Measurements from ENCODE around the gene EPN3. TPM values are rescaled to one million over a fixed set of nuclear protein-coding genes. Genes with fewer than 3 reads are reported as not detected.

The EPN3 gene
- total RNA-seq, 1 donor from 2014 or later = 9.1 TPM

DNA sequence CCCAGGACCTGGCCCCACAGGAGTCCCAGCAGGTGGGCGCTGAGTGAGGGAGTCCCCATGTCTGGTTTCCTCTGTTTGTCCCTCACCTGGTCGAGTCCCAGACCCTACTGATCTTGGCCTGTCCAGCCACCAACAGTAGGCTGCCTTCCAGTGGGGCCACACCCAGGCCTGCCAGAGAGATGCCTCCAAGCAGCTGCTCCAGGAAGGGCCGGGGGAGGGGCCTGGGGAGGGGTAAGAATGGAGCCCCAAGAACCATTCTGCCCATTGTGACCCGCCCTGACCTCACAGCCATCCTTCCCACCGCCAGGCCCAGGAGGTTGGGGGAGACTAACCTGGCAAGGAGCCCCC, 15.2 kb downstream of the EPN3 start:
- TF ChIP-seq, protein P1, sequence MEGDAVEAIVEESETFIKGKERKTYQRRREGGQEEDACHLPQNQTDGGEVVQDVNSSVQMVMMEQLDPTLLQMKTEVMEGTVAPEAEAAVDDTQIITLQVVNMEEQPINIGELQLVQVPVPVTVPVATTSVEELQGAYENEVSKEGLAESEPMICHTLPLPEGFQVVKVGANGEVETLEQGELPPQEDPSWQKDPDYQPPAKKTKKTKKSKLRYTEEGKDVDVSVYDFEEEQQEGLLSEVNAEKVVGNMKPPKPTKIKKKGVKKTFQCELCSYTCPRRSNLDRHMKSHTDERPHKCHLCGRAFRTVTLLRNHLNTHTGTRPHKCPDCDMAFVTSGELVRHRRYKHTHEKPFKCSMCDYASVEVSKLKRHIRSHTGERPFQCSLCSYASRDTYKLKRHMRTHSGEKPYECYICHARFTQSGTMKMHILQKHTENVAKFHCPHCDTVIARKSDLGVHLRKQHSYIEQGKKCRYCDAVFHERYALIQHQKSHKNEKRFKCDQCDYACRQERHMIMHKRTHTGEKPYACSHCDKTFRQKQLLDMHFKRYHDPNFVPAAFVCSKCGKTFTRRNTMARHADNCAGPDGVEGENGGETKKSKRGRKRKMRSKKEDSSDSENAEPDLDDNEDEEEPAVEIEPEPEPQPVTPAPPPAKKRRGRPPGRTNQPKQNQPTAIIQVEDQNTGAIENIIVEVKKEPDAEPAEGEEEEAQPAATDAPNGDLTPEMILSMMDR (IDR thresholded peaks at IDR 0.05; ENCODE audit: unreplicated experiment) = no peak
- H3K9me3 Mint-ChIP-seq (ENCODE audit: low read depth) = no peaks in the 10 kb centered on the region
- no peaks in the 10 kb centered on the region for H3K27me3 Mint-ChIP-seq
- H3K4me3 Mint-ChIP-seq (ENCODE audit: low read depth) = peak overlapping the region; percentile 71
- H3K27ac Mint-ChIP-seq = no peak overlapping the region
- no peak for DNase-seq (ENCODE audit: low spot score, unreplicated experiment)
- peaks cover 20% of the 10 kb centered on the region for H3K4me1 Mint-ChIP-seq (ENCODE audit: low read depth)
- H3K36me3 Mint-ChIP-seq (ENCODE audit: insufficient read depth) = no peaks in the 10 kb centered on the region

DNA sequence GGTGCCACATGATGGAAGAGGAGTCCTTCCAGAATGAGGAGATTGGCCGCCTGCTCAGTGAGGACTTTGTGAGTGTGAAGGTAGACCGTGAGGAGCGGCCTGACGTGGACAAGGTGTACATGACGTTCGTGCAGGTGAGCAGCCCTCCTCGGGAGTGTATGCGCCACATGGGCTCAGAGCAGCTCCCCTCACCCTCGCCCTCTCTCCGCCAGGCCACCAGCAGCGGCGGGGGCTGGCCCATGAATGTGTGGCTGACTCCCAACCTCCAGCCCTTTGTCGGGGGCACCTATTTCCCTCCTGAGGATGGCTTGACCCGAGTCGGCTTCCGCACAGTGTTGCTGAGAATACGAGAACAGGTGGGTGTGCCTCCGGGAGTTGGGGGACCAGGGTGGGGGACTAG, 16.3 kb downstream of the EPN3 start:
- Mint-ChIP-seq H3K27me3 (no peaks in the 10 kb centered on the region), H3K9me3 (ENCODE audit: low read depth) (no peaks in the 10 kb centered on the region), H3K36me3 (ENCODE audit: insufficient read depth) (peaks cover 2% of the 10 kb centered on the region), H3K4me3 (ENCODE audit: low read depth) (no peak overlapping the region), H3K4me1 (ENCODE audit: low read depth) (peaks cover 9% of the 10 kb centered on the region), H3K27ac (no peak overlapping the region)
- DNase-seq (ENCODE audit: low spot score, unreplicated experiment) = no peak
- TF ChIP-seq, protein P1 (IDR thresholded peaks at IDR 0.05; ENCODE audit: unreplicated experiment) = no peak

DNA sequence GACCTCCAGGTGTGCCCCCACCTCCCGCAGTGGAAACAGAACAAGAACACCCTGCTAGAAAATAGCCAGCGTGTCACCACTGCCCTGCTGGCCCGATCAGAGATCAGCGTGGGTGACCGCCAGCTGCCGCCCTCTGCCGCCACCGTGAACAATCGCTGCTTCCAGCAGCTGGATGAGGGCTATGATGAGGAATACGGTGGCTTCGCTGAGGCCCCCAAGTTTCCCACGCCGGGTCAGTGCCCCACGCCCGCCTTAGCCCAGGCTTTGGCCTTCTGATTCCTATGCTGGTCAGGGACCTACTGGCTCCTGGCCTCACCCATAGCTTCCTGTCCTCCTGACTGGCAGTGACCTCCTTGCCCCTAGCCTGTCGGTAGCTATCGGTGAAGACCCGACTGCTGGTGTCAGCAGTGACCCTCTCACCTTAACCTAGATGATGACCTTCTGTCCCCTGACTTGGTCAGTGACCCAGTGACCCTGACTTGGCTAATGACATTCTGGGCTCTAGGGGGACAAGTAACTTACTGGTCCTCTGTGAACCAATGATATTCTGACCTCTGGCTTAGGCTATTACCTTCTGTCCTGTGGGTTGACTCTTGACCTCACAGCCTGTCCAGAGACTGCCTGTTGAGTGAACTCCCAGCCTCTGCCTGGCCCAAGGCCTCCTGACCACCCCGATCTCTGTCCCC, 16.9 kb downstream of the EPN3 start:
- H3K4me1 Mint-ChIP-seq (ENCODE audit: low read depth) = peaks cover 3% of the 10 kb centered on the region
- H3K36me3 Mint-ChIP-seq (ENCODE audit: insufficient read depth) = peaks cover 2% of the 10 kb centered on the region
- H3K27ac Mint-ChIP-seq = no peak overlapping the region
- no peak for DNase-seq (ENCODE audit: low spot score, unreplicated experiment)
- no peaks in the 10 kb centered on the region for H3K9me3 Mint-ChIP-seq (ENCODE audit: low read depth)
- no peak overlapping the region for H3K4me3 Mint-ChIP-seq (ENCODE audit: low read depth)
- no peaks in the 10 kb centered on the region for H3K27me3 Mint-ChIP-seq
- TF ChIP-seq, protein P1 (IDR thresholded peaks at IDR 0.05; ENCODE audit: unreplicated experiment) = no peak

DNA sequence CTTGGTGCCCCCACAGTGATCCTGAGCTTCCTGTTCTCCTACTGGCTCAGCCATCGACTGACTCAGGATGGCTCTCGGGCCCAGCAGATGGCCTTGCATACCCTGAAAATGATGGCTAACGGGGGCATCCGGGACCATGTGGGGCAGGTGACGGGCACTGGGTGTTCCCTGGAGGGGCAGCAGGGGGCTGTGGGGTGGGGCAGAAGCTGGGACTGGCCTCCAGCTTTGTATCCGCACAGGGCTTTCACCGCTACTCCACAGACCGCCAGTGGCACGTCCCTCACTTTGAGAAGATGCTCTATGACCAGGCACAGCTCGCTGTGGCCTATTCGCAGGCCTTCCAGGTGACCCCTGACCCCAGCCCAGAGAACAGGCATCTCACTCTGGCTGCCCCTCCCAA, 17.4 kb downstream of the EPN3 start:
- TF ChIP-seq, protein P1 (IDR thresholded peaks at IDR 0.05; ENCODE audit: unreplicated experiment) = no peak
- Mint-ChIP-seq H3K27ac (no peak overlapping the region), H3K4me3 (ENCODE audit: low read depth) (no peak overlapping the region), H3K36me3 (ENCODE audit: insufficient read depth) (peaks cover 2% of the 10 kb centered on the region), H3K9me3 (ENCODE audit: low read depth) (no peaks in the 10 kb centered on the region), H3K27me3 (no peaks in the 10 kb centered on the region), H3K4me1 (ENCODE audit: low read depth) (peaks cover 2% of the 10 kb centered on the region)
- no peak for DNase-seq (ENCODE audit: low spot score, unreplicated experiment)

DNA sequence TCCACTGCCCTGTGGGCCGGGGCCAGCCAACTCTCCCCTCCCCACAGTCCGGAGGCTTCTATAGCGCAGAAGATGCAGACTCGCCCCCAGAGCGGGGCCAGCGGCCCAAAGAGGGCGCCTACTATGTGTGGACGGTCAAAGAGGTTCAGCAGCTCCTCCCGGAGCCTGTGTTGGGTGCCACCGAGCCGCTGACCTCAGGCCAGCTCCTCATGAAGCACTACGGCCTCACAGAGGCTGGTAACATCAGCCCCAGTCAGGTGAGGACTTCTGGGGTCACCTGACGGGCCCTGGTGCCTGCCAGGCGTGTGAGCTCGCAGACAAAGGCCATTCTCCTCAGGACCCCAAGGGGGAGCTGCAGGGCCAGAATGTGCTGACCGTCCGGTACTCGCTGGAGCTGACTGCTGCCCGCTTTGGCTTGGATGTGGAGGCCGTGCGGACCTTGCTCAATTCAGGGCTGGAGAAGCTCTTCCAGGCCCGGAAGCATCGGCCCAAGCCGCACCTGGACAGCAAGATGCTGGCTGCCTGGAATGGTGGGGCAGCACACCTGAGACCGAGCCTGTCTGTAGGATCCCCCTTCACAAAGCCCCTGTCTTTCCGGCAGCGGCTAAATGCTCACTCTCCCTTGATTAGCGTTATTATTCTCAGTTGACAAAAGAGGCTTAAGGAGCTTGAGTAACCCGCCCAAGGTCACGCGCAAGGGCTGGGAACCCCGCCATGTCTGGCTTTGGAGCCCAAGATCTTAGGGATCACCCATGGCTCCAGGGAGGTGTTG, 18.3 kb downstream of the EPN3 start:
- Mint-ChIP-seq H3K36me3 (ENCODE audit: insufficient read depth) (peaks cover 2% of the 10 kb centered on the region), H3K4me1 (ENCODE audit: low read depth) (peaks cover 2% of the 10 kb centered on the region), H3K27me3 (no peaks in the 10 kb centered on the region), H3K27ac (no peak overlapping the region), H3K9me3 (ENCODE audit: low read depth) (no peaks in the 10 kb centered on the region), H3K4me3 (ENCODE audit: low read depth) (no peak overlapping the region)
- peak; percentile 83 for DNase-seq (ENCODE audit: low spot score, unreplicated experiment)
- TF ChIP-seq, protein P1 (IDR thresholded peaks at IDR 0.05; ENCODE audit: unreplicated experiment) = peak; percentile 89
